Hepatocyte (in vitro differentiated cells): ENCODE measurements around the gene TMEM38A. TPM values are rescaled to one million over a fixed set of nuclear protein-coding genes. Genes with fewer than 3 reads are reported as not detected.

Experiments
- DNase-seq: peaks from one replicate; pipeline ENCODE4 v3.0.0-alpha.2; 2016; ENCODE audit warnings: low spot score
- H2AFZ ChIP-seq: fragments of 200-600 bp; sonication (generic); 2 replicates; pipeline ENCODE4 v1.6.0; 2016; ENCODE audit warnings: antibody characterized with exemption, mild to moderate bottlenecking
- H3K27ac ChIP-seq: fragments of 200-600 bp; sonication (generic); 2 replicates; pipeline ENCODE4 v1.5.1; 2016; ENCODE audit warnings: mild to moderate bottlenecking
- H3K27me3 ChIP-seq: fragments of 200-600 bp; sonication (generic); 2 replicates; pipeline ENCODE4 v1.6.1; 2016
- H3K36me3 ChIP-seq: fragments of 200-600 bp; sonication (generic); replicated peaks from 2 replicates; pipeline ENCODE4 v1.5.1; 2016; ENCODE audit warnings: low read depth; ENCODE audit not compliant: insufficient read depth
- H3K4me1 ChIP-seq: fragments of 200-600 bp; sonication (generic); 2 replicates; pipeline ENCODE4 v1.5.1; 2016; ENCODE audit warnings: mild to moderate bottlenecking, moderate library complexity; ENCODE audit not compliant: insufficient read depth
- H3K4me2 ChIP-seq: fragments of 200-600 bp; sonication (generic); 2 replicates; pipeline ENCODE4 v1.6.0; 2016
- H3K4me3 ChIP-seq: fragments of 200-600 bp; sonication (generic); 2 replicates; pipeline ENCODE4 v1.5.1; 2016; ENCODE audit warnings: mild to moderate bottlenecking
- H3K79me2 ChIP-seq: fragments of 200-600 bp; sonication (generic); 2 replicates; pipeline ENCODE4 v1.6.0; 2017; ENCODE audit warnings: mild to moderate bottlenecking
- H3K9me2 ChIP-seq: fragments of 200-600 bp; sonication (generic); replicated peaks from 2 replicates; pipeline ENCODE4 v1.6.0; 2017; ENCODE audit warnings: mild to moderate bottlenecking; ENCODE audit not compliant: insufficient read depth
- H3K9me3 ChIP-seq: fragments of 200-600 bp; sonication (generic); 2 replicates; pipeline ENCODE4 v1.5.1; 2016; ENCODE audit warnings: low read depth, mild to moderate bottlenecking
- H4K20me1 ChIP-seq: fragments of 200-600 bp; sonication (generic); 2 replicates; pipeline ENCODE4 v1.6.0; 2016; ENCODE audit warnings: mild to moderate bottlenecking; ENCODE audit not compliant: insufficient read depth, poor library complexity, severe bottlenecking
- CTCF ChIP-seq: fragments of 200-600 bp; sonication (generic); IDR thresholded peaks from 2 replicates; pipeline ENCODE4 v1.5.1; 2016; ENCODE audit warnings: antibody characterized with exemption, mild to moderate bottlenecking; ENCODE audit not compliant: poor library complexity
- EZH2 ChIP-seq: fragments of 200-600 bp; sonication (generic); IDR thresholded peaks from 2 replicates; pipeline ENCODE4 v1.6.1; 2016; ENCODE audit warnings: antibody characterized with exemption, mild to moderate bottlenecking, borderline replicate concordance
- EZH2phosphoT487 ChIP-seq: fragments of 200-600 bp; sonication (generic); IDR thresholded peaks from one replicate; pipeline ENCODE4 v1.6.1; 2018; ENCODE audit warnings: antibody characterized with exemption, mild to moderate bottlenecking, low read depth, moderate library complexity; ENCODE audit not compliant: unreplicated experiment, severe bottlenecking
- WGBS: methylation state at CpG from one replicate; pipeline ENCODE4 v1.1.6; 2016; ENCODE audit warnings: low lambda C conversion rate; ENCODE audit errors: missing lambda C conversion rate; 5-methylcytosine and 5-hydroxymethylcytosine counted together
- polyA plus RNA-seq: library from polyadenylated mRNA; unstranded; fragments of >200 nt; fragmentation: Nextera tagmentation; extraction: Ambion mirVana; gene quantifications from 2 replicates; pipeline ENCODE4 v1.2.1, GENCODE V29; 2016
- total RNA-seq: library from RNA; depleted of rRNA; stranded (reverse); fragments of >200 nt; gene quantifications from 2 replicates; pipeline ENCODE4 v1.2.3, GENCODE V29; 2014

Gene TMEM38A
- total and polyA plus RNA-seq, 2 experiments from 2014 or later: 10.2 to 10.9 TPM

- no peak overlapping the region for H3K4me3 ChIP-seq
- H4K20me1 ChIP-seq: peaks cover 92% of the 10 kb centered on the region
- no peaks in the 10 kb centered on the region for H3K27me3 ChIP-seq
- no peak overlapping the region for H2AFZ ChIP-seq
- no peak for DNase-seq
- no peaks in the 10 kb centered on the region for H3K4me1 ChIP-seq
- no peak overlapping the region for H3K4me2 ChIP-seq
- TF ChIP-seq EZH2 (no peak), EZH2phosphoT487 (no peak), CTCF (no peak)
- WGBS: 39% methylated on average over 2 of the region's 2 CpGs
- H3K27ac ChIP-seq: no peak overlapping the region
- no peaks in the 10 kb centered on the region for H3K9me2 ChIP-seq
- H3K36me3 ChIP-seq: no peaks in the 10 kb centered on the region
- peaks cover 100% of the 10 kb centered on the region for H3K79me2 ChIP-seq
- H3K9me3 ChIP-seq: no peaks in the 10 kb centered on the region
These were observed 46.0 kb upstream of the TMEM38A start for GRCh38 chr19:16614941-16615340.

- Histone ChIP-seq H3K9me2 (no peaks in the 10 kb centered on the region), H2AFZ (no peak overlapping the region), H3K36me3 (no peaks in the 10 kb centered on the region), H3K79me2 (peaks cover 100% of the 10 kb centered on the region), H3K4me2 (no peak overlapping the region), H3K27me3 (no peaks in the 10 kb centered on the region), H4K20me1 (peaks cover 97% of the 10 kb centered on the region), H3K9me3 (no peaks in the 10 kb centered on the region), H3K4me3 (no peak overlapping the region), H3K27ac (no peak overlapping the region), H3K4me1 (no peaks in the 10 kb centered on the region)
- TF ChIP-seq EZH2: no peak
- no peak for TF ChIP-seq CTCF
- TF ChIP-seq EZH2phosphoT487: no peak
- no peak for DNase-seq
- 63% methylated on average over 1 of the region's 1 CpG for WGBS
These were observed 45.1 kb upstream of the TMEM38A start for GRCh38 chr19:16615808-16616207.

GRCh38 chr19:16618248-16618647 lies 42.7 kb upstream of the TMEM38A start:
- no peaks in the 10 kb centered on the region for H3K9me2 ChIP-seq
- 98% methylated on average over 7 of the region's 7 CpGs for WGBS
- H3K36me3 ChIP-seq: no peaks in the 10 kb centered on the region
- H3K4me2 ChIP-seq: no peak overlapping the region
- H2AFZ ChIP-seq: no peak overlapping the region
- H3K27me3 ChIP-seq: no peaks in the 10 kb centered on the region
- H3K9me3 ChIP-seq: no peaks in the 10 kb centered on the region
- no peak overlapping the region for H3K4me3 ChIP-seq
- TF ChIP-seq EZH2phosphoT487 (no peak), CTCF (no peak), EZH2 (no peak)
- H3K27ac ChIP-seq: no peak overlapping the region
- peaks cover 100% of the 10 kb centered on the region for H4K20me1 ChIP-seq
- no peaks in the 10 kb centered on the region for H3K4me1 ChIP-seq
- peaks cover 100% of the 10 kb centered on the region for H3K79me2 ChIP-seq
- no peak for DNase-seq

- no peaks in the 10 kb centered on the region for H3K4me1 ChIP-seq
These were observed 41.5 kb upstream of the TMEM38A start for GRCh38 chr19:16619457-16619856.

More at GRCh38 chr19:16619457-16619856, 41.5 kb upstream of the TMEM38A start:
- no peak for DNase-seq
- H3K36me3 ChIP-seq: no peaks in the 10 kb centered on the region
- no peaks in the 10 kb centered on the region for H3K9me3 ChIP-seq
- H3K4me2 ChIP-seq: no peak overlapping the region
- H3K9me2 ChIP-seq: no peaks in the 10 kb centered on the region
- 84% methylated on average over 7 of the region's 7 CpGs for WGBS
- H3K27ac ChIP-seq: no peak overlapping the region
- H3K27me3 ChIP-seq: no peaks in the 10 kb centered on the region
- H3K4me3 ChIP-seq: no peak overlapping the region
- peaks cover 100% of the 10 kb centered on the region for H4K20me1 ChIP-seq
- peaks cover 100% of the 10 kb centered on the region for H3K79me2 ChIP-seq
- H2AFZ ChIP-seq: no peak overlapping the region
- TF ChIP-seq EZH2phosphoT487: no peak
- no peak for TF ChIP-seq EZH2
- TF ChIP-seq CTCF: no peak
